ENCODE results near the gene SUN1.

The SUN1 gene

DNA sequence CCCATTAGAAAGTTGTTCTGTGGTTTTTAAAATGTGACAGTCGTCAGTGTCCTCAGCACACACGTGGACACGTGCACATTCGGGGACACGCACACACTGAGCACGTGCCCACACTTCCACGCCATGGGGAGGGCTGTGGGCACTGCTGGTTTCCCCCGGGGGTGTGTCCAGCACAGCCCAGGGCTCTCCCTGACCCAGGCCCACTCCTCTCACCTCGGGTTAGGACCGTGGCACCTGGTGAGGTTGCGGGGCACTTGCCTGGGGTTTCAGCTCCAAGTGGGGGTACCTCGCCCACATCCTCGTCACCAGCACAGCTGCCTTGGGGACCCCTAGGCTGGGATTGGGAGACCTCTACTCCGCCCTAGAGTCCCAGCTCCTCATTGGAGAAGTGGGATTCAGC is 64.8 kb downstream of the SUN1 start:
- TF ChIP-seq, protein P1, sequence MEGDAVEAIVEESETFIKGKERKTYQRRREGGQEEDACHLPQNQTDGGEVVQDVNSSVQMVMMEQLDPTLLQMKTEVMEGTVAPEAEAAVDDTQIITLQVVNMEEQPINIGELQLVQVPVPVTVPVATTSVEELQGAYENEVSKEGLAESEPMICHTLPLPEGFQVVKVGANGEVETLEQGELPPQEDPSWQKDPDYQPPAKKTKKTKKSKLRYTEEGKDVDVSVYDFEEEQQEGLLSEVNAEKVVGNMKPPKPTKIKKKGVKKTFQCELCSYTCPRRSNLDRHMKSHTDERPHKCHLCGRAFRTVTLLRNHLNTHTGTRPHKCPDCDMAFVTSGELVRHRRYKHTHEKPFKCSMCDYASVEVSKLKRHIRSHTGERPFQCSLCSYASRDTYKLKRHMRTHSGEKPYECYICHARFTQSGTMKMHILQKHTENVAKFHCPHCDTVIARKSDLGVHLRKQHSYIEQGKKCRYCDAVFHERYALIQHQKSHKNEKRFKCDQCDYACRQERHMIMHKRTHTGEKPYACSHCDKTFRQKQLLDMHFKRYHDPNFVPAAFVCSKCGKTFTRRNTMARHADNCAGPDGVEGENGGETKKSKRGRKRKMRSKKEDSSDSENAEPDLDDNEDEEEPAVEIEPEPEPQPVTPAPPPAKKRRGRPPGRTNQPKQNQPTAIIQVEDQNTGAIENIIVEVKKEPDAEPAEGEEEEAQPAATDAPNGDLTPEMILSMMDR (conservative IDR thresholded peaks at IDR 0.05; ENCODE audit: low read length) = no peak
- no peak overlapping the region for H3K4me3 ChIP-seq (ENCODE audit: low read length)
- no peak for DNase-seq (ENCODE audit: low read depth)

DNA sequence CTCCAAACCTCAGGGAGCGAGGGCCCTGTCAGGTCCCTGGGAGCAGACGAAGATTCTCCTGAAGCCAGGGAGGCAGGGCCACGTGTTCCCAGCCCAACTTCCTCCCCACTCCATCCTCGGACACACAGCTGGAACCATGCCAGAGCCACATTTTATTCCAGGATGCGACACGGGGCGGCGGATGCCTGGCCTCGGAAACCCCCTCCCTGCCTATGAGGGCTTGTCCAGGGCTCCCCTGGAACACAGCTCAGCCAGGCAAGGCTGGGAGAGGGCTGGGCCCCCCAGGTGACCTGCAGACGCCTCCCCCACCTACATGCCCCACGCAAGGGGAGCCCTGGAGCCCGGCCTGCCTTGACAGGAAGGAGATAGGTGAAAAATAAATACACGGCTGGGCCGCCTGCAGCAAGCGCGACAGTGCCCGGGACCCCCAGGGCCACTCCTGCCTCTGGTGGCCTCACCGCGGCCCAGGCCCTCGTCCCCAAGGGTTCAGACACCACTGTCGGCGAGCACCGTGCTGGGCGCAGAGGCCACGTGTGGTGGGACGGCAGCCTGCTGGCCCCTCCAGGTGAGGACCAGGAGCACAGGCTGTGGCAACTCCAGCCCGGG is 65.6 kb downstream of the SUN1 start:
- no peak overlapping the region for H3K4me3 ChIP-seq (ENCODE audit: low read length)
- TF ChIP-seq, protein P1 (conservative IDR thresholded peaks at IDR 0.05; ENCODE audit: low read length) = no peak
- no peak for DNase-seq (ENCODE audit: low read depth)

DNA sequence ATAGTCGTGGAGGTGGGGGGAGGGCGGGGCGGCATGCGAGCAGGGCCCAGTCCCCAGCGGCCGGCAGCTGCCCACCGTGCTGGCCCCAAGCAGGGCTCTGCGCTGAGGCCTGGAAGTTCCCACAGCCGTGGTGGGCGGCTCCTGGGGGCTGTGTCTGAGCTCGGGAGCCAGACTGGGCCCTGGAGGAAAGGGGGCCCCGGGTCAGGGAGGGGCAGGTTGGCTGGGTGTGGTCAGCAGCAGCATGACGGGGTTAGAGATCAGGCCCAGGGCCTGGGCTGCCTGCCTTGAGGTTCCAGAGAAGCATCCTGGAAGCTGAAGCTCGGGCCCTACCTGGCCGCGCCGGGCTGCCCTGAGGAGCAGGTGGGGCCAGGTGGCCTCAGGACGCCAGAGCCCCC is 66.2 kb downstream of the SUN1 start:
- TF ChIP-seq, protein P1 (conservative IDR thresholded peaks at IDR 0.05; ENCODE audit: low read length) = no peak
- no peak for DNase-seq (ENCODE audit: low read depth)
- no peak overlapping the region for H3K4me3 ChIP-seq (ENCODE audit: low read length)

DNA sequence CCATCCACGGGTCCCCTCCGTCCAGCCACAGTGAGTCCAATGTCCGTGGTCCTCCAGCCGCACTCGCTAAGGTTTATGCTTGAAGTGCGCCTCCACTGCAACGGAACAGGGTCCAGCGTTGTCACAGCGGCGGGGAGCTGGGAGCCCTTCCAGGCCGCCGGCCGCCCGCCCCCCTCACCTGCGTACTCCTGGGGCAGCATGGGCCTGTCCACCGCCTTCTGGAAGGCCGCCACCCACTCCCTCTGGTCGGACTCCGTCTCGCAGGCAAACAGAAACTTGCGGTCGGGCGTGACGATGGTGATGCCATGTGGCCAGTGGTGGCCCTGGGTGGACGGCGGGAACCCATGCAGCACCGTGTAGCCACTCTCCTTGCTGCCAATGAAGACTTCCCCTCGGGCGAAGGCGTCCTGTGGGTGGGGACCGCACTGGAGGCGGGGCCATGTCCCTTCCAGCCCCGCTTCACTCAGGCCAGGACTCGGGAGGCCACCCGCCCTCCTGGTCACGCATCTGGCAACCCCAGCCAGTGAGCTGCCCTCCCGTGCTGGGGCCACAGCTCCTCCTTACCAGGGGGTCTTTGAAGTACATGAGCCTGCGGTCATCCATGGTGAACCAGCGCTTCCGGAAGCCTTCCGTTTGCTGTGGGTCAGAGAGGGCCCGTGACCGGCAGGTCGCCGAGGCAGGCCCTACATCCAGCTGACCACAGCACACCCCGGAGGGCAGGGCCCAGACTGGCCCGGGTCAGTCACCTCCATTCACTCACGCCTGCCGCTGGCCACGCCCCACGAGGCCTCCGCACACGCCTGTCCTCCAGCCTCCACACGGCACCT is 66.8 kb downstream of the SUN1 start:
- H3K4me3 ChIP-seq (ENCODE audit: low read length) = no peak overlapping the region
- no peak for DNase-seq (ENCODE audit: low read depth)
- TF ChIP-seq, protein P1 (conservative IDR thresholded peaks at IDR 0.05; ENCODE audit: low read length) = no peak

DNA sequence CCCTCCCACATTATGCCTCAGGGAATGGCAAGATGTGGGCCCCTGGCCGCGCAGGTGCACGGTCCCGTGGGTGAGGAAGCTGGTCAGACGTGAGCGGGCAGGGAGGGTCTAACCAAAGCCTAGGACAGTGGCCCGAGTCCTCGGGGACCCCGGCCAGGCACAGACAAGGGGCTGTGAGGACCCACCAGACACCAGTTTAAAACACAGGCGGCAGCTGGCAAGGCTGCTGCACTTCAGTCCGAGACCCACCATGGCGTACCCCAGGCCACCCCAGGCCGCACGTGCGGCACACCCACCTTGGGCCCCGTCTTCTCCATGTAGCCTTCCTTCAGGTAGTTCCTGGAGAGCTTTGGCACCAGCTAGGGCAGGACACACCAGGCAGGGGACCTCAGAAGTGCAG is 67.5 kb downstream of the SUN1 start:
- no peak overlapping the region for H3K4me3 ChIP-seq (ENCODE audit: low read length)
- no peak for DNase-seq (ENCODE audit: low read depth)
- TF ChIP-seq, protein P1 (conservative IDR thresholded peaks at IDR 0.05; ENCODE audit: low read length) = no peak

DNA sequence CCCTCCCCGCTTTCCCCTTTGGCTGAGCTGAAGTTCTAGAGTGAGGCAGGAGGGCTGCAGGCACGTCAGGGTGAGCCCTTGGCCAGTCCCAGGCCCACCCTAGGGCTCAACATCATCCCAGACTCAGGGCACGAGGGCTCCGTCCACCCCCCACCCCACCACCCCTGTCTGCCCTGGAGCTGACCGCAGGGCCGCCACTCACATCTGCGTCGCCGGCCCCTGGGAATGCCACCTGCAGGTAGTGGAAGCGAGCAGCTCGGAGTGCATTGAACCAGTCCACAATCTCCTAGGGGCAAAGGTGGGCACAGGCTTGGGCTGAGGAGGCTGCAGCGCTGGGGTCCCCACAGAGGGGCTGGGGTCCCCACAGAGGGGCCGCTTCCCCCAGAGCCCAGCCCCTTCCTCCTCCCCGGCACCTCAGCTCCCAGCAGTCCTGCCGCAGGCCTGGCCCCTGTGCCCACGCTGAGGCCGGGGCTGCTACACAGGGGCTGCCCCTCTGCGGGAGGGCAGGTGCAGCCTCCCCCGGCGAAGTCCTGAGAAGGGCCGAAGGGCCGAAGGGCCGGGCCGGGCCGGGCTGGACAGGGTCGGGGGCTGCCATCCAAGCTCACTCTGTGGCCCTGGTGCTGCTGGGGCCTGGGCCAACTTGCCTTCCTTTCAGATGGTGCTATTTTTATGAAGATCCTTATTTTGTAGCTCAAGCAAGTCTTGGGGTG is 68.2 kb downstream of the SUN1 start:
- no peak overlapping the region for H3K4me3 ChIP-seq (ENCODE audit: low read length)
- DNase-seq (ENCODE audit: low read depth) = no peak
- TF ChIP-seq, protein P1 (conservative IDR thresholded peaks at IDR 0.05; ENCODE audit: low read length) = no peak

Data from AG10803 (cell line).